GM21447 (cell line): Measurements from ENCODE around the gene CUL9.

Experiments
- ATAC-seq: cut with Tn5 transposase; IDR thresholded peaks from one replicate; pipeline ENCODE4 v1.9.1; 2021; ENCODE audit not compliant: unreplicated experiment

The CUL9 gene

DNA sequence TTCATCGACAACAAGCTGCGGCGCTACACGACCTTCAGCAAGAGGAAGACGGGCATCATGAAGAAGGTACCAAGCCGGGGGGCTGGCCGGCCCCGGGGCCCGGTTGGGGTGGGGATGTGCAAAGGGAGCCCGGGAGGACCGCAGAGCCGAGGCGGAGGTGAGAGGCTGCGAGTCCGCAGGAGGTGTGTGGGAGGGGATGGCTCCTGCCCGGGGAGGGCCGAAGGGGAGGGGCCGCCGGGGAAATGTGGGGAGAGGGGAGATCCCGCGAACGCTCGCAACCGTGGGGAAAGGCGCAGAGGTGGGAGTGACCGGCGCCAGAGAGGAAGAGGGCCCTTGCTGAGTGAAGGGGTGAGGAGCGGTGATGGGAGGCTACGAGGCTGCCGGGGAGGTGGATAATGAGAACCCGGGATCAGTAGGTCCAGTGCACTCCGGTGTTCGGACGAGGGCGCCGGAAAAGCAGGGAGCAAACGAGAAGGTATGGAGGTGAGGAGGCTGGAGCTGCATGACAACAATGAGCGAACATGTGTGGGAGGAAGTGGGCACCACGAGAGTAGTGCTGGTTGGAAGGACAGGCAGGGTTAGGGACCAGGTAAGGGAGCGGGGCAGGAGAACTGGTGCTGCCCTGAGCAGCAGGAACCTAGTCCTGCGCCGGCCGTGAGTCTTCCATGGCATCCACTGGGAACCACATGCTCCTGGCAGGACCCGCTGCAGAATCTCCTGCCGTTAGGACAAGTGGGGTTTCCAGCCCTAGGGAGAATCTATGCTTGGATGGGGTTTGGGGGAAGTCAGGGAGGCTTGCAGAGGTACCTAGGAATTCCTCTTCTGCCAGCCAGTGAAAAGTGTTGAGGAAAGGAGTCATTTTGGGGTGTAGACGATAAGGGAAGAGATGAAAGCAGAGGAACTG, 9.6 kb upstream of the CUL9 start:
- no peak for ATAC-seq

DNA sequence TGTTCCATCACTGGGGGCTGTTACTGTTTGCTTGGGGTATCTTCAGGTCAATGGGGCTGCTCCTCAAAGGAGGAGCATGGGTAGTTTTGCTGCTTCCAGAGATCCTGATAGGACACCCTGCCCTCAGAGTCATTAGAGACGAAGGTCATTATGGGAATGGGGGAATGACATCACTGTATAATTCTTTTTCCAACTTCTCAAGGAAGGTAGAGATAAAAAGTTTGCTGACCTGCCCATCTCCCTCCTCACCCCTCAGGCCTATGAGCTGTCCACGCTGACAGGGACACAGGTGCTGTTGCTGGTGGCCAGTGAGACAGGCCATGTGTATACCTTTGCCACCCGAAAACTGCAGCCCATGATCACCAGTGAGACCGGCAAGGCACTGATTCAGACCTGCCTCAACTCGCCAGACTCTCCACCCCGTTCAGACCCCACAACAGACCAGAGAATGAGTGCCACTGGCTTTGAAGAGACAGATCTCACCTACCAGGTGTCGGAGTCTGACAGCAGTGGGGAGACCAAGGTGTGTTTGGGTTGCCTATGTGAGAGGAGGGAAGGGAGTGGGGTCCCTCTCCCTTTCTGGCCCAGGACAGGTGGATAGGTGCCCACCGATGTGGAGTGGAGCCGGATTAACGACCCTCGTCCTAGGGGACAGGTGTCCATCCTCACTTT, 8.3 kb upstream of the CUL9 start:
- no peak for ATAC-seq

DNA sequence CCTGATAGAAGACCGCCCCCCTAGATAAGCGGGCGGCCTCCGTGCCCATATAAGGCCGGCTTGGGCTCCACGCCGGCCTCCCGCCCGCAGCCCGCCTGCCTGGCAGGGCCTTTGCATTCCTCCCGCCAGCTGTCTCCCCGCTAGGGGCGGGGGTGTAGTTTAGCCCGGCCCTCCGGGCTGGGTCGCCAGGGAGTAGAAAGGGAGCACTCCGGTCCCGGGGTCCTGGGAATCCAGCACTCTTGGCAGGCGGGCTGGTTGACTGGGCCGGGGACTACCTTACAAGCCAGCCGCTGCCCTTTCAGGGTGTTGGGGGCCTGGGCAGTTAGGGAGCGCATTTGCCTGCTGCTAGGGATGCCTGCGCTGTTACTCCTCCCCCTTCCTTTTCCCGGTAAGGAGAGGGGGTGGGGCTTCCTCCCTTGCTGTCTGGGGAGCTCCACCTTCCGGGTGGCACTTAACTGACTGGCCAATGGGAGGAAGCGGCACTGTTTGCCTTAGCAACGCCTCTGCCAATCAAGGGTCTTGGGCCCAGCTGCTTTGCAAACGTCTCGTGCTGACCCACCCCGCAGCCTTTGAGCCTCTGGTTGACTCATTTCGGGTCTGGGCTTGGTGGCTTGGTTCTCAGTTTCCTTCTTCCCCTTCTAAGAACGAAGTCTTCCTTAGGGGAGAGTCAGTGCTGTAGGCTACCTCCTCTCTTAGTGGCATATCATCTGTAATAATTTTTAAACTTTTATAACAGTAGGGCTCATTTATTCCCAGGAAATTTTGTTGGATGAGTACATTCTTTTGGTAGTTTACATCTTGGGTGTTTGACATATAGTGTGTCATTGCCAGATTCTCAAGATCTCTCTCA, 7.5 kb upstream of the CUL9 start:
- peak; percentile 73 for ATAC-seq

DNA sequence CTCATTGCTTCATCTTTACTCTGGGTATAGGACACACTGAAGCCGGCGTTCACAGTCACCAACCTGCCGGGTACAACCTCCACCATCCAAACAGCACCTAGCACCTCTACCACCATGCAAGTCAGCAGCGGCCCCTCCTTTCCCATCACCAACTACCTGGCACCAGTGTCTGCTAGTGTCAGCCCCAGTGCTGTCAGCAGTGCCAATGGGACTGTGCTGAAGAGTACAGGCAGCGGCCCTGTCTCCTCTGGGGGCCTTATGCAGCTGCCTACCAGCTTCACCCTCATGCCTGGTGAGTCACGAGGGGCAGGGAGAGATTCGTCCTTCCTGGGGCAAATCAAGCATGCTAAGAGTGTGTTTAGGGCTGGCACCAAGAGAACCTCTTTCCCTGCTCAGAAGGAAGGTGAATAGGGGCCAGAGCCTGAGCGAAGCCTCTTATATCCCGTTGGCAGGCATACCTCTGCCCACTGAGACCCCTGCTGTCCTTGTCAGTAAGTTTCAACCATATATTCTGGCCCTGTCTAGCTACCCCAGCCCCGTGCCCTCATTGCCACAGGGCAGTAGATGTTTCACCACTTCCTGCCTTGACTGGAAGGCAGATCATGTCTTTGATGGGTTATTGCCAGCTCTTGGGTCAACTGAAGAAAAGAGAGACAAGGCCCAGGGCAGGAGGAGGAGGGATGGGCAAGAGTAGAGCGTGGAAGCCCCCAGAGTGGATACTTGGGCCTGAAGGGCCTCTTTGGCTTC, 6.1 kb upstream of the CUL9 start:
- ATAC-seq: no peak

DNA sequence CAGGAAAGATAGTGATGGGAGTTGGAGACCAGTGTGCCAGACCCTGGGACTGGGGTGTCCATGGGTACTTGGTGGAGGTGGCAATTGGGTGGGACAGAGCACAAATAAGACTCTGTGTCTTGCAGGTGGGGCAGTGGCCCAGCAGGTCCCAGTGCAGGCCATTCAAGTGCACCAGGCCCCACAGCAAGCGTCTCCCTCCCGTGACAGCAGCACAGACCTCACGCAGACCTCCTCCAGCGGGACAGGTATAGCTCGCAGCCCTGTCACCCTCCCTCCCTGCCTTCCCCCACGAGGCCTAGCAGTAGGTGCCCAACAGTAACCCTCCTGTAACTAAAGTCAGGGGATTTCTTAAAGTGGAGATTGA, 5.6 kb upstream of the CUL9 start:
- ATAC-seq: no peak

DNA sequence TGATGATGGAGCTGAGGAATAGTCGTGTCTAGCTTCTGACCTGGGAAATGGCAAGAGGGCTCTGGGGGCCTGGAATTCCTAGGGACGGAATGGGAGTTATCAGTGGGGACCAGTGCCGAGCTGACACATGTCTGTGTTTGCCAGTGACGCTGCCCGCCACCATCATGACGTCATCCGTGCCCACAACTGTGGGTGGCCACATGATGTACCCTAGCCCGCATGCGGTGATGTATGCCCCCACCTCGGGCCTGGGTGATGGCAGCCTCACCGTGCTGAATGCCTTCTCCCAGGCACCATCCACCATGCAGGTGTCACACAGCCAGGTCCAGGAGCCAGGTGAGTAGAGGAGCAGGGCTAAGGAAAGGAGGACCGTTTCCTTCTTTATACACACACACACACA, 3.8 kb upstream of the CUL9 start:
- no peak for ATAC-seq

DNA sequence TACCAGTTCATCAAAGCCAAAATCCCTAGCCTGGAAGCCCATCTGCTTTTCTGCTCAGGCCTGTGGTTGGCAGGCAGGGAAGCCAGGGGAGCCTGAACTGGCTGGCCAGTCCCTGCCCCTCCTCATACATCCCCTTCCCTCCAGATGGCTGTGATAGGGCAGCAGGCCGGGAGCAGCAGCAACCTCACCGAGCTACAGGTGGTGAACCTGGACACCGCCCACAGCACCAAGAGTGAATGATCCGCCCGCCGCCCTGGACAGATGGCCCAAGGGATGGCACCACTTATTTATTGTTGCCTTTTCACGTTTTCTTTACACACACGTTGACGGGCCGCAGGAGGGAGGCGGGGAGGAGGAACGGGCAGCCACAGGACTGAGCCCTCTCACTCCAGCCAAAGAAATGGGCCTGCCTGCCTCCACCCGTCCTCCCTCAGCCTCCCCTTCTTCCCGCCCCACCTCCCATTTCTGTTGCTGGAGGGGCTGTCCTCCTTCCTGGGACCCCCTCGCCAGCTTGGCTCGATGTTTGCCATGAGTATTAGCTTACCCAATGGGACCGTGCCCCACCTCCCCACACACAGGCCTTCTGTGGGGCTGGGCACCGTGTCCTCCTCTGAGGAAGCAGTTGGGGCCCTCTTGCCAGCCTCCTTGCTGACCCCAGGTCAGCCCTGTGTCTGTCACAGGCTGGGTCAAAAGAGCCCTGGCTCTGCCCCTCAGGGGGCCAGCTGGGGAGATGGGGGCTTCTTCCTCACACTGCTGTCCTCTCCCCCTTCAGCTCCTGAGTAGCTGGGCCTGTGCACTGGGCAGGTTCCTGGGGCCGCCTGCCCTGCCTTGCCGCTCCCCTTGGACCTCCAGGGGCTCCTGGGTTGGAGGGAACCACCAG, 2.8 kb upstream of the CUL9 start:
- ATAC-seq: no peak

DNA sequence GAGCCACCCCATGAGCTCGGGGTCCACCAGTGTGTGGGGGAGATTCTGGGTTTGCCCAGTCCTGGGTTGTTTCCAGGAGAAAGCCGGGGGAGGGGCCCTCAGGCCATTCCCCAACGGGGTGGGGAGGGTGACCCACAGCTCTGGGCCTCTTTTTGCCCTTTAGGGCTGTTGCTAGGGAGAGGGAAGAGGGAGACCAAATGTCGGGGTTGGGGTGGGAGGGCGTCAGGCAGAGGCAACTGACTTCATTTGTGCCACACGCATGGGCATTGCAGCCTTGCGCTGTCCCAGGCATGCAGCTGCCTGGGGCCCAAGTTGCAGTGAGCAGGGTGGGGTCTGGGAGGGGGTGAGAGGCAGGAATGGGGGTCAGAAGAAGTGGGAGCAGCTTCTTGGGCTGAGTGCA, 1.9 kb upstream of the CUL9 start:
- ATAC-seq: no peak

DNA sequence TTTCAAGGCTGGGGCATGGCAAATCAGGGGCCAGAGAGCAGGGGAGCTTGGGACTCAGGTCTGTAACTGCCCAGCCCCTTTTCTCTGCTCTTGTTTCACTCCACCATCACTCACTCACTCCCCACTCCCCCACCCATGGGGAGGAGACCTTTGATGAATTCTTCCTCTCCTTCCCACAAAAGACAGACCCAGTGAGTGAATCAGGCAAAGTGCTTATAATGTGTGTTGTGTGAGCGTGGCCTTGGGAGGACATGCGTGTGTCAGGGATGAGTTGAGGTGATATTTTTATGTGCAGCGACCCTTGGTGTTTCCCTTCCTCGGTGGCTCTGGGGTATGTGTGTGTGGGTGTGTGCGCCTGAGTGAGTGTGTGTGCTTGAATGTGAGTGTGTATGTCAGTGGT, 1.0 kb upstream of the CUL9 start:
- ATAC-seq: no peak

DNA sequence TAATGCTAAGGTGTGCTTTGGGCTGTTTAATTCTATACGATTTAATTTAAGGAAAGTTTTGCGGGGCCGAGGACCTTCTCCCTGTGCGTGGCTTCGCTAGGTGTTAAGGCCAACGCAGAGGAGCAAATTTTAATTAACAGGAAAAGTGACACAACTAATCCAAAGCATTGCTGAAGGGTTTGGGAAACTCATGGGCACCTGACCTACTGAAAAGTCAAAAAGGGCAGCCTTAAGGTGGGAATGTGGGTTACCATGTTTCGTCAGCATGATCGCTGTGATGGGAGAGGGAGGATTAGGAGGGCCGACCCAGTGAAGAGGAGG, 415 bp upstream of the CUL9 start:
- ATAC-seq: peak; percentile 13

DNA sequence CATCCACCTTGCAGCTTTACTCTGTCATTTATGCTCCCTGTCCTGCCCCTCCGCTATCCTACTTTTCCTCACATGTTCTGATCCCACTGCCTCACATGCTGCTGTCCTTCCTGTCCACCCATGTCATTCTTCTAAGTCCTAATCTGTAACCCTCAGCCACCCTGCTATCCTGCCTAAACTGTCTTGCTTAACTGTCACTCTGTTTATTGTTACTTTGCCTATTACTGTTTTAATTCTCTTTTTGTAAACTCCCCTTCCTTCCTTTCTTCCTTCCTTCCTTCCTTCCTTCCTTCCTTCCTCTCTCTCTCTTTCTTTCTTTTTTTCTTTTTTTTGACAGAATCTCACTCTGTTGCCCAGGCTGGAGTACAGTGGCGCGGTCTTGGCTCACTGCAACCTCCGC, 1.4 kb downstream of the CUL9 start:
- ATAC-seq: no peak

DNA sequence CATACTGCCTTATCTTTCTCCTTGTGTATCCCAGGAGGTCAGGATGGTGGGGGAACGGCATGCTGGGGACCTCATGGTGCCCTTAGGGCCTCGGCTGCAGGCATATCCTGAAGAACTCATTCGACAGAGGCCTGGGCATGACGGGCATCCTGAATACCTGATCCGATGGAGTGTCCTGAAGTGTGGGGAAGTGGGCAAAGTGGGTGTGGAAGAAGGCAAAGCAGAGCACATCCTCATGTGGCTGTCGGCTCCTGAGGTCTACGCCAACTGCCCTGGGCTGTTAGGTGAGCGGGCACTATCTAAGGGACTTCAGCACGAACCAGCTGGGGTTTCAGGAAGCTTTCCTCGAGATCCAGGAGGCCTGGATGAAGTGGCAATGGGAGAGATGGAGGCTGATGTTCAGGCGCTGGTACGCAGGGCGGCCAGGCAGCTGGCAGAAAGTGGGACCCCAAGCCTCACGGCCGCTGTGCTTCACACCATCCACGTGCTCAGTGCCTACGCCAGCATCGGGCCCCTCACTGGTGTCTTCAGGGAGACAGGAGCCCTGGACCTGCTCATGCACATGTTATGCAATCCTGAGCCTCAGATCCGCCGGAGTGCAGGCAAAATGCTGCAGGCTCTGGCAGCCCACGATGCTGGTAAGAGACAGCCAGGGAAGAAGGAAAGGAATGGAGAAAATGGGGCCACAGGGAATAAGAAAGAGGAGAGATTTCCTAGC, 2.4 kb downstream of the CUL9 start:
- no peak for ATAC-seq

DNA sequence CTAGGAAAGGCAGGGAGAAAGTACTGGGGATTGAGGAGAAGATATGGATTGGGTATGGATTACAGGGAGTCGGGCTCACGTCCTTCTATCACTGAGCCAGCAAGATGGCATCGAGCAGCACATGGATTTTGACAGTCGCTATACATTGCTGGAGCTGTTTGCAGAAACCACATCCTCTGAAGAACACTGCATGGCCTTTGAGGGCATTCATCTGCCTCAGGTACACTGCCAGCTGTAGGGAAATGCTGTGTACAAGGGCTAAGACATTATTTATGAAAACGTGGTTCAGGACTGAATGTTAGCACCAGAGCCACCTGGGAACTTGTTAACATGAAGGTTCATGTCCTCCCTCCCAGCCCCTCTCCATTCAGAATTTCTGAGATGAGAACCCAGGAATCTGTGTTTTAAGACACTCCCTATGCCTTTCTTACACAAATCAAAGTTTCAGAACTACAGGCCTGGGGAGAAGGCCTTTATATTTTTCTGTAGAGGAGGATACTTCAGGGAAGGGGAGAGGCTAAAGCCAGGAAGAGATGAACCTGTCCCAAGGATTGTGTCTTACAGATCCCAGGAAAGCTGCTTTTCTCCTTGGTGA, 3.5 kb downstream of the CUL9 start:
- no peak for ATAC-seq

DNA sequence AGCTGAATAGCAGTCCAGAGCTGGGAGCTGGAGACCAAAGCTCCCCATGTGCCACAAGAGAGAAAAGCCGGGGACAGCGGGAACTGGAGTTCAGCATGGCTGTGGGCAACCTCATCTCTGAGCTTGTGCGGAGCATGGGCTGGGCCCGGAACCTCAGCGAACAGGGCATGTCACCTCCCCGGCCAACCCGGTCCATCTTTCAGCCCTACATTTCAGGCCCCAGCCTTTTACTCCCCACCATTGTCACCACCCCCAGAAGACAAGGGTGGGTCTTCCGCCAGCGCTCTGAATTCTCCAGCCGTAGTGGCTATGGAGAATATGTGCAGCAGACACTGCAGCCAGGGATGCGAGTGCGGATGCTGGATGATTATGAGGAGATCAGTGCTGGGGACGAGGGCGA, 4.0 kb downstream of the CUL9 start:
- ATAC-seq: no peak

DNA sequence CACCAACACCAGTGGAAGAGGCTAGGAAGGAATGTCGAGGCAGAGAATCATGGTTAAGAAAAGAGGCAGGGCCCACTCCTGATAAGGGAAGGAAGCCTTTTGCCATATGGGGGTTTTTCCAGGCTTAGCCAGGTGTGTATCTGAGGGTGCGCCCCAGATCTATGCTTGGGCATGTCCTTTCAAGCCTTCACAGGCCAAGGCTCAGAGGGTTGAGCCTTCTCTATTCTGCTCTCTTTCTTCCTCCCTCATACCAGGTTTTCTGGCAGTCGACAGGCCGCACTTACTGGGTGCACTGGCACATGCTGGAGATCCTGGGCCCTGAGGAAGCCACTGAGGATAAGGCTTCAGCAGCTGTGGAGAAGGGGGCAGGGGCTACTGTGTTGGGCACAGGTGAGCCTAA, 4.7 kb downstream of the CUL9 start:
- ATAC-seq: no peak

DNA sequence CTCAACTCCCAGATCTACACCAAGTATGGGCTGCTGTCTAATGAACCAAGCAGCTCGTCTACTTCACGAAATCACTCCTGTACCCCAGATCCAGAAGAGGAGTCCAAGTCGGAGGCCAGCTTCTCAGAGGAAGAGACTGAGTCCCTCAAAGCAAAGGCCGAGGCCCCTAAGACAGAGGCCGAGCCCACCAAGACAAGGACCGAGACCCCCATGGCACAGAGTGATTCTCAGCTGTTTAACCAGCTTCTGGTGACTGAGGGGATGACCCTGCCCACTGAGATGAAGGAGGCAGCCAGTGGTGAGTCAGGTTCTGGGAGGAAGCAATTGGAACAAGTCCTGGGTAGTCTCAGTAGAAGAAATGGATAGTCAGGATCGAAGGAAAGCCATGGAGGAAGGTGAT, 5.8 kb downstream of the CUL9 start:
- no peak for ATAC-seq

DNA sequence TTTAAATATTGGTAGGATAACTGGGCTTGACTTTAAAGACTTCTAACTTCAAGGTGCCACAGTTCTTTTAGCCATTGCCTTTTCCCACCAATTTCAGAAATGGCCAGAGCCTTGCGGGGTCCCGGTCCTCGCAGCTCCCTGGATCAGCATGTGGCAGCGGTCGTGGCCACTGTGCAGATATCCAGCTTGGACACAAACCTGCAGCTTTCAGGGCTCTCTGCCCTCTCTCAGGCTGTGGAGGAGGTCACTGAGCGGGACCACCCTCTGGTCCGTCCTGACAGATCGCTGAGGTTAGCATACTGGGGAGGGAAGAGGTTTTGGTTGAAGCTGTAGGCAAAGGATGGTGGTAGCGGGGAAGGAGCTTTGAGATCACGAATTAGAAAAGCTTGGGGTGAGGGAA, 6.4 kb downstream of the CUL9 start:
- ATAC-seq: no peak

DNA sequence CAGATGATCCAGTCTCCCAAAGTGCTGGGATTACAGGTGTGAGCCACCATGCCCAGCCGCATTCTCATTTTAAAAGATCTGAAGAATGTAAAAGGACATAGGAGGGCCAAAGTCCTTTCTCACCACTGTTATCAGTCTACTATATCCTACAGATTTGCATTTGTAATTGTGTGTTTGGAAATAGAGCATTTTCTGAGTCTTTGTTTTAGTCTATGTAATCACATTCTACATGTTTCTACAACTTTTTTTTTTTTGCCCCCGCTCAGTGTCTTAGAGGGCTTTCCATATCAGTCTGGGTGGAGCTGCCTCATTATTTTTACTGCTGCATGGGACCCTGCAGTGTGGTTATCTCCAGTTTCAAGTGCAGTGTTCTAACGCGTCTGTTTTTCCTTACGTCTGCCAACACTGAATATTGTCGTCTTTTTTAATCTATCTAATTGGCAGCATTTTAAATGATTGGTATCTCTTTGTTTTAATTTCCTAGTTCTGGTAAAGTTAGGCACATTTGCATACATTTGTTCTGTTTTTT, 7.8 kb downstream of the CUL9 start:
- no peak for ATAC-seq

DNA sequence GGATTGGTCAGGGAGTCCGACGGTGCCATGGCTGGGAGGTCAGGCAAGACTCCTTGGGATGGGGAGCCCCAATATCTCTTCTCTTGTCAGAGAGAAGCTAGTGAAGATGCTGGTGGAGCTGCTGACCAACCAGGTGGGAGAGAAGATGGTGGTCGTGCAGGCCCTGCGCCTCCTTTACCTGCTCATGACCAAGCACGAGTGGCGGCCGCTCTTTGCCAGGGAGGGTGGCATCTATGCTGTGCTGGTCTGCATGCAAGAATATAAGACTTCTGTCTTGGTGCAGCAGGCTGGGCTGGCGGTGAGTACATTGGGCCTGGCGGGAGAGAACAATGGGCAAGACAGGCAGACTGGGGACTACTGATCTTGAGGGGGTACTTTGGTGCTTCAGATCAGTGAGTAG, 10.9 kb downstream of the CUL9 start:
- ATAC-seq: no peak
